HUES6 (cell line): ENCODE results near the gene FGFR2.
A peak's percentile ranks its signal among the peaks of the same experiment; 100 is the strongest.

ENCODE experiments used
- H3K27ac ChIP-seq: 2 replicates; pipeline ENCODE4 v1.7.0; 2013; ENCODE audit warnings: low read depth, mild to moderate bottlenecking, low read length, inconsistent platforms
- H3K27me3 ChIP-seq: 2 replicates; pipeline ENCODE4 v1.6.1; 2013; ENCODE audit warnings: low read length; ENCODE audit not compliant: control insufficient read depth, insufficient read depth
- H3K36me3 ChIP-seq: 2 replicates; pipeline ENCODE4 v1.6.1; 2013; ENCODE audit warnings: low read length; ENCODE audit not compliant: control insufficient read depth, insufficient read depth
- H3K4me1 ChIP-seq: 2 replicates; pipeline ENCODE4 v1.6.1; 2013; ENCODE audit warnings: low read length; ENCODE audit not compliant: control insufficient read depth, insufficient read depth
- H3K4me3 ChIP-seq: 2 replicates; pipeline ENCODE4 v1.5.1; 2013; ENCODE audit warnings: low read depth, low read length
- H3K9ac ChIP-seq: one replicate; pipeline ENCODE4 v1.6.1; 2013; ENCODE audit warnings: mild to moderate bottlenecking, low read length
- H3K9me3 ChIP-seq: 2 replicates; pipeline ENCODE4 v1.6.1; 2013; ENCODE audit warnings: low read depth, low read length; ENCODE audit not compliant: control insufficient read depth, insufficient read depth

Gene FGFR2

GRCh38 chr10:121596689-121597503 lies 1.3 kb downstream of the FGFR2 start:
- H3K9ac ChIP-seq: peak overlapping the region; percentile 86
- H3K27me3 ChIP-seq: peaks cover 32% of the 10 kb centered on the region
- H3K36me3 ChIP-seq: peaks cover 30% of the 10 kb centered on the region
- no peaks in the 10 kb centered on the region for H3K9me3 ChIP-seq
- H3K4me3 ChIP-seq: peak overlapping the region; percentile 95
- H3K4me1 ChIP-seq: peaks cover 64% of the 10 kb centered on the region
- H3K27ac ChIP-seq: peak overlapping the region; percentile 96

DNA sequence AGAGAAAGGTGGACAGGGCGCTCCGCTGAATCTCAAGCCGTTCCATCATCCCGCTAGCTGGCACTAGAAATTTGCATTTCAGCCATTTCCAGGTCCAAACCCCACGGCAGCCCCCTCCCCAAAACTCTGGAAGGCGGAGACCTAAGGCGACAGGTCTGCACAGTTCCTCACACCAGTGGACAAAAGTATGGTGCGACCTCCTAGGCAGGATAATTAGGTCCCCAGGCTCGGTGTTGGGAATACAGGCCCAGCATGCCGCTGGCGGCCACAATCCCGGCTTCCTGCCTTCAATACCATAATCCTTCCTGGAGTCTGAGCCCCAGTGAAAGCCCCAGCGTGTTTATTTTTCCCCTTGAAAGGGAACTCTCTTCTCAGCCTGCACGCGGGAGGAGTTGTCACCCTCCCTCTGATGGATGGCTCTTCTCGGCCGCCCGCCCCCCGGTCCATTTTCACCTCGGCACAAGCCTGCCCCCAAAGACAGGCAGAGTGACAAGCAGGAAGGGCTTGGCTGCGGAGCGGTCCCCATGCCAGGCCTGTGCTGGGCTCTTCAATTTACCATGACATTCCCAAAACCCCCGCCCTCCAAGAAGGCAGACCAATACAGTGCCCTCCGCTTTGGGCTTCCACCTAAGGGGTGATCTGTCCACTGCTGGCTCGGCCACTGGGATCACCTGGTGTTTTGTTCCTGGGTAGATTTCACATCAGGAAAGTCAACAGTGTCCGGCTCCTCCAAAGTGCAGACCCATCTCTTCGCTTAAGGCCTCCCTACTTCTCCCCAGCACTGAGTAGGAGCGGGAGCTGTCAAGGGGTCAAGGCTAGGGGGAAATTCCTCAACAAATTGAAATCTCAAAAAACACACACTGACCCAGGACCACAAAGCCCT lies 2.2 kb downstream of the FGFR2 start:
- H3K27ac ChIP-seq: peak overlapping the region; percentile 96
- peaks cover 38% of the 10 kb centered on the region for H3K36me3 ChIP-seq
- peaks cover 66% of the 10 kb centered on the region for H3K4me1 ChIP-seq
- H3K27me3 ChIP-seq: peaks cover 27% of the 10 kb centered on the region
- peak overlapping the region; percentile 86 for H3K9ac ChIP-seq
- H3K4me3 ChIP-seq: peak overlapping the region; percentile 95
- no peaks in the 10 kb centered on the region for H3K9me3 ChIP-seq

DNA sequence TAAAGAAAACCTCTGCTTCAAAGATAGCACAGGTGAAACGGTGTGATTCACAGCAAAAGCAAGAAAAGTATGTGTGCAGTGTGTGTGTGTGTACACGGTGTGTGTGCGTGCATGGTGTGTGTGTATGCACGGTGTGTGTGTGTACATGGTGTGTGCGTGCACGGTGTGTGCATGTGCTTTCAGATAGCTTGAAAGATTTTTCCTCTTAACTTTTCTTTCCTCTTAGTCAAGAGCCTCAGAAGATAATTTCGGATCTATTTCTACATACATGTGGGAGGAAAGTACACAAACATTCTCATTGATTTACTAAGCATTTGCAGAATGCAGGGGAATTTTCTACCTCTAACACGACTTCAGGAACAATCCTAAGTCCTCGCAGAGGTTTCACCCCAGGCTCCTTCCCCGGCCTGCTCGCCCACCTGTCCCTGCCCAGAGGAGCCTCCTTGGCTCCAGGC lies 2.9 kb downstream of the FGFR2 start:
- Histone ChIP-seq H3K9me3 (no peaks in the 10 kb centered on the region), H3K4me1 (peaks cover 67% of the 10 kb centered on the region), H3K36me3 (peaks cover 43% of the 10 kb centered on the region), H3K27me3 (peaks cover 29% of the 10 kb centered on the region), H3K9ac (peak overlapping the region; percentile 86), H3K4me3 (peak overlapping the region; percentile 95), H3K27ac (peak overlapping the region; percentile 96; the same call in 1 of the 2 replicates)

- Histone ChIP-seq H3K9ac (peak overlapping the region; percentile 86), H3K36me3 (peaks cover 45% of the 10 kb centered on the region), H3K9me3 (no peaks in the 10 kb centered on the region), H3K4me1 (peaks cover 67% of the 10 kb centered on the region), H3K27me3 (peaks cover 26% of the 10 kb centered on the region), H3K27ac (no peak overlapping the region), H3K4me3 (peak overlapping the region; percentile 95)
These were observed 3.5 kb downstream of the FGFR2 start for GRCh38 chr10:121594623-121595350.

DNA sequence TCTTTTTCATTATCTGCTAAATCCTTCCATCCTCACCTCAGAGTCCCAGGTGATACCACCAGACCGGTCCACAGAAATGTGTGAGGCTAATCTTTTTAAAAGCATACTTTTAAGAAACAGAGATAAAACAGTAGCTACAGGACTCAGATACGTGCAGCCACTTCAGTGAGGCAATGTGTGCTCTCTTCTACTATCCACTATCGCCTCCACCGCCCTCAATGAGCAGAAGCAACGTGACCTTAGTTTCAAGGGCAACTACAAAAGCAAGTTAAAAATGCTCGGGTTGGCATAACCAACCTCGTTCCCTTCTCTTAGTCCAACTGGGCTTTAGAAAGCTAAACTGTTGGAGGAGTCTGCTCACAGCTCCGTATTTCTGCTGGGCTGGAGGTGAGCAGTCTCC lies 4.2 kb downstream of the FGFR2 start:
- Histone ChIP-seq H3K27ac (no peak overlapping the region), H3K9ac (no peak overlapping the region), H3K4me1 (peaks cover 65% of the 10 kb centered on the region), H3K27me3 (peaks cover 27% of the 10 kb centered on the region; the same call in 1 of the 2 replicates), H3K9me3 (no peaks in the 10 kb centered on the region), H3K36me3 (peaks cover 45% of the 10 kb centered on the region), H3K4me3 (no peak overlapping the region)

DNA sequence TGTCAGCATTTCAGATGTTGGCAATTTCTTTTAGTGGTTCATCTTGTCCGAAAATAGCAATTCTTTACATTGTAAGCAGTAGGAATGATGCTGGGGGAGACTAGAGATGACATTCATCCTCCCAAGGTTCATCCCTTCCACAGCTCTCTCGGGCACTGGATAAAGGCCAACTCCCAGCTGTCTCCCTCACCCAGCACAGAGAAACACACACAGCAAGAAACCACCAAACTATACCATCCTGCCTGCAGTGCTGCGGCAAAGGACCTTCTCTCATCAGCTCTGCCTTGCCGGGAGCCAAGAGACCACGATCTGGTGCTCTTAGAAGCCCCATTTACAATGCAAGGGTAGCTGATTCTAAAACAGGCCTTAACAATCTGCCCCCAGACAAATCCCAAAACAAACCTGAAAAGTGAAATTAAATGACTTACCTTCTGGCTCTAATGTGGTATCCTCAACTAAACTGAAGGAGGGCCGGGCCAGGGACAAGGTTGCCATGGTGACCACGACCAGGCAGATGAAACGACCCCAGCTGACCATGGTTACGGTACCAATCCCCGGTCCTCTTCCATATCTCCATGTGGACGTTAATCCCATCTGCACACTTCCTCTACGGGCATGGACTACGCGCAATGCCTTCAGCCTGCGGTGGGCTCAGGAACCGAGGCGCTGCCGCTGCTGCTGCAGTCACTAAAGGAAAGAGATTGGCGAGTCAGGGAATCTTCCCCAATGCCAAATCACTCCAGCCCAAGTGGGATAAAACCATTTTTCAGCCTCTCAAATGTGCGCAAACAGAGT lies 4.8 kb downstream of the FGFR2 start:
- Histone ChIP-seq H3K27ac (no peak overlapping the region), H3K9ac (no peak overlapping the region), H3K4me3 (no peak overlapping the region), H3K9me3 (no peaks in the 10 kb centered on the region), H3K36me3 (peaks cover 46% of the 10 kb centered on the region), H3K27me3 (peaks cover 27% of the 10 kb centered on the region; the same call in 1 of the 2 replicates), H3K4me1 (peaks cover 65% of the 10 kb centered on the region)

GRCh38 chr10:121592155-121592890 lies 5.9 kb downstream of the FGFR2 start:
- Histone ChIP-seq H3K27me3 (peaks cover 27% of the 10 kb centered on the region; the same call in 1 of the 2 replicates), H3K9me3 (no peaks in the 10 kb centered on the region), H3K4me1 (peaks cover 65% of the 10 kb centered on the region), H3K27ac (no peak overlapping the region), H3K36me3 (peaks cover 48% of the 10 kb centered on the region), H3K9ac (no peak overlapping the region), H3K4me3 (no peak overlapping the region)

- Histone ChIP-seq H3K36me3 (peaks cover 48% of the 10 kb centered on the region), H3K27me3 (peaks cover 27% of the 10 kb centered on the region; the same call in 1 of the 2 replicates), H3K4me3 (no peak overlapping the region), H3K9ac (no peak overlapping the region), H3K9me3 (no peaks in the 10 kb centered on the region), H3K4me1 (peaks cover 65% of the 10 kb centered on the region), H3K27ac (no peak overlapping the region)
These were observed 7.1 kb downstream of the FGFR2 start for GRCh38 chr10:121591186-121591585.

DNA sequence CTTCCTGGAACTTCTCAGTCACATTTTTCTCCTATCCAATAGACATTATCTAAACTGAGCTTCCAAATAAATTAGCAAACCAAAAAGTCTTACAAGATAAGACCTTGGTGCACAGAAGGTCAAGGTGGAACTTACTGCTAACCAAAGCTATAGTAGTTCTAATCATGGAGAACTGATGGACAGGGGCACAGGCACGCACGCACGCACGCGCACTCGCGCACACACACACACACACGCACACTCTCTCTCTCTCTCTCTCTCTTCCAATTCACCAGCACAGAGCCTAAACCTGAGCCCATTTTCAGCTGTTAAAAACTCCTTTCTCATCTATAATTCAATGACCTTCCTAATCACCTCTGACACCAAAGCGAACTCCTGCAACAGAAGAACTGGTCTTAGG lies 7.5 kb downstream of the FGFR2 start:
- peaks cover 63% of the 10 kb centered on the region for H3K4me1 ChIP-seq
- H3K27me3 ChIP-seq: peaks cover 27% of the 10 kb centered on the region; the same call in 1 of the 2 replicates
- H3K4me3 ChIP-seq: no peak overlapping the region
- no peak overlapping the region for H3K9ac ChIP-seq
- H3K27ac ChIP-seq: no peak overlapping the region
- H3K9me3 ChIP-seq: no peaks in the 10 kb centered on the region
- H3K36me3 ChIP-seq: peaks cover 48% of the 10 kb centered on the region
